Measurements from ENCODE around the gene RIN3. TPM values are rescaled to one million over a fixed set of nuclear protein-coding genes. Genes with fewer than 3 reads are reported as not detected.

The RIN3 gene
- total RNA-seq, 1 experiment from 2014 or later, result 1.5 TPM

GRCh38 chr14:92591346-92591745, 77.8 kb downstream of the RIN3 start:
- Histone ChIP-seq H3K4me2 (ENCODE audit: insufficient read depth, insufficient read length, low read length) (no peak overlapping the region), H3T11ph (ENCODE audit: low read length) (no peak overlapping the region)

More at GRCh38 chr14:92591346-92591745, 77.8 kb downstream of the RIN3 start:
- no peaks in the 10 kb centered on the region for H3K23me2 ChIP-seq (ENCODE audit: insufficient read length, low read depth, low read length, poor library complexity, severe bottlenecking)
- no peak overlapping the region for H2BK5ac ChIP-seq (ENCODE audit: insufficient read length, low read length)
- no peak overlapping the region for H2AK5ac ChIP-seq (ENCODE audit: insufficient read length, low read length)
- no peak overlapping the region for H2BK120ac ChIP-seq (ENCODE audit: low read depth, low read length, poor library complexity, severe bottlenecking)
- H3K27me3 Mint-ChIP-seq (ENCODE audit: low read depth), result peaks cover 2% of the 10 kb centered on the region
- TF ChIP-seq, protein P1, sequence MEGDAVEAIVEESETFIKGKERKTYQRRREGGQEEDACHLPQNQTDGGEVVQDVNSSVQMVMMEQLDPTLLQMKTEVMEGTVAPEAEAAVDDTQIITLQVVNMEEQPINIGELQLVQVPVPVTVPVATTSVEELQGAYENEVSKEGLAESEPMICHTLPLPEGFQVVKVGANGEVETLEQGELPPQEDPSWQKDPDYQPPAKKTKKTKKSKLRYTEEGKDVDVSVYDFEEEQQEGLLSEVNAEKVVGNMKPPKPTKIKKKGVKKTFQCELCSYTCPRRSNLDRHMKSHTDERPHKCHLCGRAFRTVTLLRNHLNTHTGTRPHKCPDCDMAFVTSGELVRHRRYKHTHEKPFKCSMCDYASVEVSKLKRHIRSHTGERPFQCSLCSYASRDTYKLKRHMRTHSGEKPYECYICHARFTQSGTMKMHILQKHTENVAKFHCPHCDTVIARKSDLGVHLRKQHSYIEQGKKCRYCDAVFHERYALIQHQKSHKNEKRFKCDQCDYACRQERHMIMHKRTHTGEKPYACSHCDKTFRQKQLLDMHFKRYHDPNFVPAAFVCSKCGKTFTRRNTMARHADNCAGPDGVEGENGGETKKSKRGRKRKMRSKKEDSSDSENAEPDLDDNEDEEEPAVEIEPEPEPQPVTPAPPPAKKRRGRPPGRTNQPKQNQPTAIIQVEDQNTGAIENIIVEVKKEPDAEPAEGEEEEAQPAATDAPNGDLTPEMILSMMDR (conservative IDR thresholded peaks at IDR 0.05), result no peak
- H4K8ac ChIP-seq (replicated peaks; ENCODE audit: insufficient read length, low read depth, low read length), result no peak overlapping the region
- no peak overlapping the region for H3K27ac Mint-ChIP-seq
- no peak overlapping the region for H3K18ac ChIP-seq (ENCODE audit: insufficient read length, low read depth, low read length)
- no peak overlapping the region for H3K4me3 Mint-ChIP-seq
- H2BK15ac ChIP-seq (ENCODE audit: low read depth, low read length), result no peak overlapping the region
- H4K5ac ChIP-seq (ENCODE audit: insufficient read length, low read depth, low read length), result no peak overlapping the region
- no peak overlapping the region for H2BK20ac ChIP-seq (ENCODE audit: low read depth, low read length, poor library complexity, severe bottlenecking)
- no peak overlapping the region for H3K23ac ChIP-seq (ENCODE audit: insufficient read length, low read depth, low read length)
- no peaks in the 10 kb centered on the region for H3K79me1 ChIP-seq (ENCODE audit: insufficient read depth, low read depth, low read length, poor library complexity, severe bottlenecking)
- H2BK12ac ChIP-seq (ENCODE audit: insufficient read length, low read depth, low read length), result no peak overlapping the region
- H2AFZ ChIP-seq (ENCODE audit: low read length), result no peak overlapping the region
- H4K91ac ChIP-seq (ENCODE audit: insufficient read length, low read depth, low read length), result no peak overlapping the region
- H3K27ac ChIP-seq (ENCODE audit: insufficient read length, low read depth, low read length), result no peak overlapping the region
- no peak for DNase-seq
- no peaks in the 10 kb centered on the region for H3K27me3 ChIP-seq (ENCODE audit: insufficient read depth, low read length)
- H3K4me1 Mint-ChIP-seq, result no peaks in the 10 kb centered on the region
- H3K56ac ChIP-seq (ENCODE audit: insufficient read length, low read depth, low read length), result no peak overlapping the region
- no peaks in the 10 kb centered on the region for H3K79me2 ChIP-seq (ENCODE audit: insufficient read depth, low read length)
- H3K14ac ChIP-seq (ENCODE audit: insufficient read depth, low read length), result no peak overlapping the region
- H3K36me3 Mint-ChIP-seq (ENCODE audit: insufficient read depth in 1 of 3, low read depth in 3 of 3), result no peaks in the 10 kb centered on the region
- H3K9me3 Mint-ChIP-seq, result no peaks in the 10 kb centered on the region; a peak in 1 of 5 replicates
- H3K4me1 ChIP-seq (ENCODE audit: insufficient read depth, low read length), result no peaks in the 10 kb centered on the region; the same call in 1 of the 2 replicates
- no peaks in the 10 kb centered on the region for H4K20me1 ChIP-seq (ENCODE audit: control insufficient read depth, insufficient read depth, insufficient read length)
- H3K9me3 ChIP-seq (ENCODE audit: control insufficient read depth, low read depth, low read length), result no peaks in the 10 kb centered on the region
- no peak overlapping the region for H3K4ac ChIP-seq (ENCODE audit: low read depth, low read length)
- H3K9ac ChIP-seq (ENCODE audit: extremely low read depth, insufficient read length, low read length), result no peak overlapping the region
